HG03095 (cell line): ENCODE results near the gene MMP11.

Experiments
- ATAC-seq: cut with Tn5 transposase; IDR thresholded peaks from one replicate; pipeline ENCODE4 v1.9.1; 2021; ENCODE audit warnings: moderate library complexity; ENCODE audit not compliant: unreplicated experiment

MMP11 gene

GRCh38 chr22:23759566-23759965 lies 13.1 kb upstream of the MMP11 start:
- ATAC-seq, result no peak

GRCh38 chr22:23760056-23760455 lies 12.6 kb upstream of the MMP11 start:
- ATAC-seq, result no peak

GRCh38 chr22:23762842-23763578 lies 9.6 kb upstream of the MMP11 start, which contains the start of gene C22orf15:
C22orf15 (plus strand) TSS chr22:23762990; CDS start chr22:23763307, 317 bp downstream.
- ATAC-seq, result no peak

- no peak for ATAC-seq
These were observed 9.1 kb upstream of the MMP11 start for GRCh38 chr22:23763579-23763945.

GRCh38 chr22:23763954-23764353 lies 8.7 kb upstream of the MMP11 start:
- no peak for ATAC-seq

GRCh38 chr22:23764899-23765881 lies 7.5 kb upstream of the MMP11 start:
- ATAC-seq, result no peak

GRCh38 chr22:23767303-23767672 lies 5.4 kb upstream of the MMP11 start:
- no peak for ATAC-seq

GRCh38 chr22:23767673-23768548 lies 4.7 kb upstream of the MMP11 start, which contains the start of gene CHCHD10:
CHCHD10 (minus strand) TSS chr22:23767972; CDS start chr22:23767874, 98 bp downstream.
- no peak for ATAC-seq

- ATAC-seq, result no peak
These were observed 3.2 kb upstream of the MMP11 start for GRCh38 chr22:23769321-23769965.

- no peak for ATAC-seq
These were observed 367 bp upstream of the MMP11 start for GRCh38 chr22:23772315-23772648.

GRCh38 chr22:23773483-23774113 lies 949 bp downstream of the MMP11 start:
- ATAC-seq, result no peak

GRCh38 chr22:23774114-23774921 lies 1.7 kb downstream of the MMP11 start:
- ATAC-seq, result no peak

- ATAC-seq, result no peak
These were observed 2.3 kb downstream of the MMP11 start for GRCh38 chr22:23774922-23775436.

GRCh38 chr22:23775779-23776375 lies 3.2 kb downstream of the MMP11 start:
- no peak for ATAC-seq

GRCh38 chr22:23777776-23778576 lies 5.3 kb downstream of the MMP11 start:
- ATAC-seq, result no peak

GRCh38 chr22:23778577-23778900 lies 5.9 kb downstream of the MMP11 start:
- no peak for ATAC-seq

GRCh38 chr22:23779083-23779482 lies 6.4 kb downstream of the MMP11 start:
- no peak for ATAC-seq

GRCh38 chr22:23779731-23780130 lies 7.1 kb downstream of the MMP11 start:
- ATAC-seq, result no peak
